ENCODE data around the gene TUBA4B. TPM values are rescaled to one million over a fixed set of nuclear protein-coding genes. Genes with fewer than 3 reads are reported as not detected.
"Not testable (repeated sequence)": the region's sequence is repeated elsewhere in the genome, so short reads cannot be mapped to it uniquely, and the experiment has no call there.

The TUBA4B gene
- polyA plus RNA-seq, 1 donor, result 0.31 TPM

DNA sequence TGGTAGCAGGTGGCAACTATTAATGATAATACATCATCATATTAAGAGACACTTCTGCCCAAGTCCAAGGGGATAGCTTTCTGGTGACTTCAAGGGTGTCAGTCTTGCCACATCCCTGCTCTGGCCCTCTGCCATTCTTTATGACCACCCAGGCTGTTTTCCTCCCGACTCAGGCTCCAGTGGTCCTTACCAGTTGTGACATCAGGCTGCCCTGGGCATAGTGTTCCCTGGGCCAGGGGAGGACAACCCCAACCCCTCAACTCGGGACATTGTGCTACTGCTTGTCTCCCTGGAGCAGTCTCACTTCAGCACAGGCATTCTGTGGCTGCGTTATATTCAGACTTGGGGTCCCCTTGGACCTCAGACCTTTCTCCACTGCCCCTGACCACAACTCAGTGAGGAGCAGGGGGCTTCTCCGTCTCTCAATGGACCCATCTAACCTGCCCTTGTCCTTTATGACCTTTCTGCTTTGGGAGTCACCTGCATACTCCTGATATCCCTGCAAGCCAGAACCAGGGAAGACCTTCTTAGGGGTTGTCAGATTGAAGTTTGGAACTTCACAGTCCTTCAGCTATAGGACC, 39.0 kb downstream of the TUBA4B start:
- DNase-seq, result no peak

DNA sequence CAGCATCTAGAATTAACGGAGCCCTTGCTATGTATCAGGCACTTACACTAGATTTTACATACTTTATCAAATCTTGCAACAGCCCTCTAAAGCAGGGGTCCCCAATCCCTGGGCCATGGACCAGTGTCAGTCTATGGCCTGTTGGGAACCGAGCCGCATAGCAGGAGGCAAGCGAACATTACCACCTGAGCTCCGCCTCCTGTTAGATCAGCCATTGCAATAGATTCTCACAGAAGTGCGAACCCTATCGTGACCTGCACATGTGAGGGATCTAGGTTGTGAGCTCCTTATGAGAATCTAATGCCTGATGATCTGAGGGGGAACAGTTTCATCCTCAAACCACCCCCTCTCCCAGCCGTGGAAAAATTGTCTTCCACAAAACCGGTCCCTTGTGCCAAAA, 39.6 kb downstream of the TUBA4B start:
- no peak for DNase-seq

DNA sequence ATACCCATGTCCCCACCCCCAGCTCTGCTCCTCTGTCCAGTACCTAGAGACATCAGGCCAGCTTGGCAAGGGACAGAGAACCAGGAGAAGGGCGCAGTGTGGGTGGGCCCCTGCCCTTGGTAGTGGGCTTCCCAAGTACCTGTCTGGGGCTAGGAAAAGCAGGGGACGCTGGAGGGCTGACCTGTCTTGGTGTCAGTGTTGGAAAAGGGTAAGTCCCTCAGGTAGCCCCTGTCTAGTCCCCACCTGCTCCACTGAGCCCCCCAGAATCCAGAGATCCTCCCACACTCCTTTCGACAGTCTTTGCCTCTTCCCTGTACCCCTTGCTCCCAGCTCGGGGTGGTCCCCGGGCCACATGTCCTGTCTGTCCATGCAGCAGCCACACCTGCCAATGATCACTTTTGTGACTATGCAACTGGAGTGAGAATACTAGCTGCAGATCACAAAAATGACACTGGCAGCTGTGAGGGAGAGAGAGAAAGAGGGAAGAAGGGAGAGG, 40.7 kb downstream of the TUBA4B start:
- no peak for DNase-seq

DNA sequence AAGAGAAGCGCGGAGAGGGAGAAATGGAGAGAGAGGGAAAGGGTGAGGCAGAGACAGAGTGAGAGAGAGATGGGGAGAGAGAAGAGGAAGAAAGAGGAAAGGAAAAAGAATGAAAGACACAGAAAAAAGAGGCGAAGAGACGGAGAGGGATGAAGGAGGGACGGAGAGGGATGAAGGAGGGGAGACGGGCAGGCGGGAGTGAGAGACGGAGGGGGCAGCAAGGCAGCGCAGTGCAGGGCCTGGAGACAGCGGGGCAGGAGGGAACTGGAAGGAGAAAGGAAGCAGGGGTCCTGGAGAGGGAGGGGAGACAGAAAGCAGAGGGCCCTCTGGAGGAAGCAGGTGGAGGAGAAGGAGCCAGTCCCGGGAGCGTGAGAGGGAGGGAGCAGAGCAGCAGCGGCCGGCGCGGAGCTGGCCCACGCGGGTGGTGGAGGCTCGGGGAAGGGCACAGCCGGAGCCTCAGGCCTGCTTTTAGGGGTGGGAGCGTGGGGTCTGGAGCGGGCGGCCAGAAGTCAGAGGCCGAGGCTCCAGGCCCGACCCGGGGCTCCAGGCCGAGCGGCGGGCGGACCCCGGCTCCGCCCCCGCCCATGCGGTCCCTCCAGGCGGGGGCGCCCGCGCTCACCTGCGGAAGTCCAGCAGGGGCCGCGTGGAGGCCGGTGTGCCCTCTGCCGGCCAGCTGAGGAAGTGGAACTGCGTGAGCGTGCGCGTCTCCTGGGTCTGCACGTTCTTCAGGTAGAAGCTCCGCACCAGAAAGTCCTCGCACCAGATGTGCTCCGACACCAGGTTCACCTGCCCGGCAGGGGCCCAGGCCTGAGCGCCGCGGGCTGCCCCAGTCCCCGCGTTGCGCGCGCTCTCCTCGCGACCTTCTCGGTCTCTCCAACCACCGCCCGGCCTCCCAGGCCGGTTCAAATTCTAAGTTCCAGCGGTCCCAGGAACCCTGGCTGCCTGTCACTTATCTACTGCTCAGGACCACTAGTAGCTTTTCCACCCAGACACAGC, 41.6 kb downstream of the TUBA4B start:
- DNase-seq, result peak; percentile 90

DNA sequence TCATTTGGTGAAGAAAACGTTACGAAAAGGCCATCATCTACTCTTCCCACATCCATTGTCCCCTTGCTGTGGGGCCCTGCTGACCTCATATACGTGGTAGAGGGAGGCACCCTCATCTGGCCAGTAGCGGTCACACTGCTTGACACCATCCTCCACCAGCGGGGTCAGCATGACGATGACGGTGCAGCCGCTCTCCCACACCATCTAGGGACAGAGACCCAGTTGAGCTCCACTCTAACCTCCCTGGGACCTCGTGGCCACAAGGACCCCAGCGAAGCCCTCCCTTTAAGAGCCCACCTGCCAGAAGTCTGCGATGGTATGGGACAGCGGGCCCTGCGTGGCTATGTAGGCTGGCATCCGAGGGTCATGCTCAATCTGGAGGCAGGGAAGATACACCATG, 43.1 kb downstream of the TUBA4B start:
- DNase-seq, result no peak

DNA sequence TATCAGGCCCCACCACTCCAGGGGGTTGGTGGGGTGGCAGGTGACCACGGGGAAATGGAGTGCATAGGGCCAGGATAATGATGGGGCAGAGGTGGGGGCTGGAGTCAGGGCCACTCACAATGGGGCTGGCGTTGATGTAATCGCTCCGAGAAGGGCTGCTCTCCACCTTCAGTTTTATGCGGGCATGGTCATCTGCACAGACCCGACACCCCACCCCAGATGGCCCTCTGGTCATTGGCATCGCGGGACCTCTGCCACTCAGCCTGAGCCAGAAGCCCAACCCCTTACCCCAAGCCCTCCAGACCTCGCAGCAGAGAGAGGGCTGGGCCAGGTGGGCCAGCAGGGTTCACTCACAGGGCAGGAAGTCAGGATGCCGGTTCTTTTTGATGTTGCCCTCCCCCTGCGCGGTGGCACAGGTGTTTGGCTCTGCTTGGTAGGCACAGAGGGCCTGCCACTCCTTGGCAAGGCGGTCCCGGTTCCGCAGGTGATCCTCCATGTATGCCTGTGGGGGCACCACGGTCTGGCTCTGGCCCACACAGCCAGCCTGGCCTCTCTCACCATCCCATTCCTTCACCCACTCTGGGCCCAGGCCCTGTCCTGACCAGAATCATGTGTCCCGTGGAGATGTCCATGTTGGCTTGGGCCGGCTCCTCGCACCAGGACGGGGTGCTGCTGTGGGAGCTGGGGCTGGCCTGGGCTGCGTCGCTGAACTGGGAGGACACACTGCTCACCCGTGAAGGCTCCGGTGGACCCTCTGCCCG, 43.8 kb downstream of the TUBA4B start:
- DNase-seq, result no peak

DNA sequence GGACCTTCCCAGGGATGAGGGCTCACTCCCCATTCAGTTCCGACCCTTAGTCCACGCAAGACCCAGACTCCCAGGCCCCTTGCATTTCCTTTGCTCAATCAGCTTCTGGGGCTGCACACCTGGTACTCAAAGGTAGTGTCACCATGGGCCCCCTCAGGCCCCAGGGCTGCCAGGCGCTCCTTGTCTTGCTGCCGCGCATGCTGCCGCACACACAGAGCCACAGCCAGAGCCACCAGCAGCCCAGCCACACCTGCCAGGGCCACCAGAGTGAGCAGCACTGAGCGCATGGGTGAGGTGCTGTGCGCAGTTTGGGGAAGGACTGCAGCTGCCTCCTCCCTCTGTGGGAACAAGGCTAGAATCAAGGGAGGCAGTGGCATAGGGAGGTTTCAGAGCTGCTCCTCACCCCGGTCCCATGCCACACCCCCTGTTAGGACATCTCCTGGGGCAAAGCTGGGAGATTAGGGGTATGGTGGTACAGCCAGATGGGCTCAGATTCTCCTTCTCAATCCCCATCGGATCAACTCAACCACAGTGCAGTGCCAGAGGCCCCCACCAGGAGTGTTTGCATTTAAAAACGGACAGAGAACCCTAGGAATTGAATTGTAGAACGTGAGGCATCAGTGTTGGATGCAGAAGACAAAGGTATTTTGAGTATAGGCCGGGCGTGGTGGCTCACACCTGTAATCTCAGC, 44.9 kb downstream of the TUBA4B start:
- DNase-seq, result no peak

DNA sequence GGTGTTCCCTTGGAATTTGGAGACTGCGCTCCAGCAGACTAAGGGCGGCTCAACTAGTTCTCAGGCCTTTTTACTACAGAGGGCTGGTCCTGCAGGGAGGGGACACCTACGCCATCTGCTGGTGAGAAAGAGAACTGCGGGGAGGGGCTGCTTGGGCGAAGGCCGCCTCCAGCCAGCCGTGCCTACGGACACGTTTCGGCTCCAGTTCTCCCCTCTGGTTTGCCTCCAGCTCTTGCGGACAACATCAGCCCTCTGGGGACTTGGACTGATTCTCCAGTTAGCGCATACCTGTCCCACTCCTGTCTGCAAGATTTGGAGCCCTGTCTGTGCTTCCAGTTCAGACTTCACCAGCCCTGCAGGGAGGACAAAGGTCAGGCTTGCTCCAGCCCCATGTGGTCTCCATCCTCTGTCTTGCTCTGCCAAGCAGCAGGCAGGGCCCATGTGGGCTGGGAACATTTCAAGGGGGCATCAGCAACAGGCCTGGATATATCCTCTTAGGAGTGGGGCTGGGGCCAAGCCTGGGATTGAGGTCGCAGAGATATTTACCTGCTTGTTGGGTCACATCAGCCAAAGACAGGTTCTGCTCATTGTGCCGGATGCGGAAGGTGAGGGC, 45.8 kb downstream of the TUBA4B start:
- DNase-seq, result peak; percentile 81

DNA sequence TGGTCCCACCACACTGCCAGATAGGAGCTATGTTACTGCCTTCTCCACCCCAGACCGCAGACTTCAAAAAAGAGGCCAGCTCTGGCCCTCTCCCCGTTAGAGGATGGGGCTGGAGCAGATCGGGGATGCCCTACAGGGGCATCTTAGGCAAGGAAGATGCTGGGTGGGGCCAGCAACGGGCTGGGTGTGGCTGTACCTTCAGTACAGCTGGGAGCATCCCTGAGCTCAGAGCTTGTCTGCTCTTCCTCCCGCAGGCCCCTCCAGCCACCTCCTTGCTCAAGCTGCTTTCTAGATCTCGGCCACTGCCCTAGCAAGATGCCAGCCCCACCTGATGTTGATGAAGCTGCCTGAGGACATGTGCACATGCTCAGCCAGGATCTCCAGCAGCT, 46.3 kb downstream of the TUBA4B start:
- no peak for DNase-seq

DNA sequence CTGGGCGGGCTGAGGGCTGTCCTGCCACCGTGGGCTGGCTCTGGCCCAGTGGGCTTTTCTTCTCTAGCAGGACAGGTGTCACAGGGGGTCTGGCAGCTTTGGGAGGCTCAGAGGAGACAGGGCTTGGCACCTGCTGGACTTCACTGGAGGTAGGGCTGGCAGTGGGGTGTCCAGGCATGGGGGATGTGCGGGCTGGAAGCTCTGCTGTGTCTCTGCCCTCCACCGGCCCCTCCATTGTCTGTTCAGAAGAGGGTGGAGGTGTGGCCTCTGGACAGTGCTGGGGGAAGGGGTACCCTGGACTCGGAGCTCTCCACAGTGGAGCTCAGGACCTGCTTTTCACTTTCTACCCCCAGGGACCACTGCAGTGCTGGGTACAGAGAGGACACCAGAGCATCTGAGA, 47.0 kb downstream of the TUBA4B start:
- DNase-seq, result no peak

DNA sequence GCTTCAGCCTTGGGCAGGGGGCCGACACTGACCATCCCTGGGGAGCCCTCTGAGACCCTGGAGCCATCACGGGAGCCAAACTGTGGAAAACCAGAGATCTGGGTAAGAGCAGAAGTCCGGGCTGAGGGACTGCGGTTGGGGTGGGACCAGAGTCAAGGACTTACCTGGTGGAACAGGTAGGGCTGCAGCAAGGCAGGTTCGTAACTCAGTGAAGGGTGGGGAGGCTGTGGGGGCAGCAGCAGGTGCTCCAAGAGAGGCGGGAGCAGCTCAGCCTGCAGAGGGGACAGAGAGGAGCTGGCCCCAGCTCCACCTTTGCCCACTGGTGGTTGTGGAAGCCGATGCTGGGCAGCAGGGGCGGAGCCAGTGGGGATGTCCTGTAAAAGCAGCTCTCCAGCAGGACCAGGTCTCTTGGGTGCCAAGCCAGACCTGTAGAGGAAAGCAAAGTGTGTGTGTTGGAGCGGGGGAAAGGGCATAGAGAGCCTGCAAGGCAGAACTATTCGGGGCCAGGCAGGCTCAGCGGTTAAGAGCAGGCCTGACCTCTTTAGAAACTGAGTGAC, 49.4 kb downstream of the TUBA4B start:
- no peak for DNase-seq

DNA sequence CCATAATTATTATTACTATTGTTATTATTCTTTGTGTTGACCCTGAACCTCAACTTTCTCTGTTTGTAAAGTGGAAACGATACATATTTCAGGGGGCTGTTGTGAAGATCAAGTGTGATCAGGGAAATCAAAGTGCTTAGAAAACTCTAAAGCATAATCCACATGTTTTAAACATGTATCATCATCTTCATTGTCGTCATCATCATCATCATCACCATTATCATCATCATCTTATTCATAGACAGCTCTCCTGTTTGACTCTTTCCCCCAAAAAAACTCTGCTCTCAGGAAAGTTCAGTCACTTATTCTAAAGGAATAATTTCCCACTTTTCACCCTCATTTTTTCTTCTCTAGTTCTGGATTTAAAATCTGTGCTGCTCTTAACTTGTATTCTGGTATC, 51.2 kb downstream of the TUBA4B start:
- no peak for DNase-seq

DNA sequence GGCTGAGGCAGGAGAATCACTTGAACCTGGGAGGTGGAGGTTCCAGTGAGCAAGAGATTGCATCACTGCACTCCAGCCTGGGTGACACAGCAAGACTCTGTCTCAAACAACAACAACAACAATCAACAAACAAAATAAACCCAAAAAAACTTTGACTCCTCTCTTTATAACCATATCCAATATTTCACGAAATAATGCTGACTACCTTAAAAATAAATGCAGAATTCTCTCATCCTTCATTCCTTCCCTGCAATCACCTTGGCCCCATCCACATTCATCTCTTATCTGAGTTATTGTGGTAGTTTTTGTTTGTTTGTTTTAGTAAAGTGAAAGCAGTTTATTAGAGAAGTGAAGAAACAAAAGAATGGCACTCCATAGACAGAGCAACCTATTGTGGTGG, 53.0 kb downstream of the TUBA4B start:
- no peak for DNase-seq

DNA sequence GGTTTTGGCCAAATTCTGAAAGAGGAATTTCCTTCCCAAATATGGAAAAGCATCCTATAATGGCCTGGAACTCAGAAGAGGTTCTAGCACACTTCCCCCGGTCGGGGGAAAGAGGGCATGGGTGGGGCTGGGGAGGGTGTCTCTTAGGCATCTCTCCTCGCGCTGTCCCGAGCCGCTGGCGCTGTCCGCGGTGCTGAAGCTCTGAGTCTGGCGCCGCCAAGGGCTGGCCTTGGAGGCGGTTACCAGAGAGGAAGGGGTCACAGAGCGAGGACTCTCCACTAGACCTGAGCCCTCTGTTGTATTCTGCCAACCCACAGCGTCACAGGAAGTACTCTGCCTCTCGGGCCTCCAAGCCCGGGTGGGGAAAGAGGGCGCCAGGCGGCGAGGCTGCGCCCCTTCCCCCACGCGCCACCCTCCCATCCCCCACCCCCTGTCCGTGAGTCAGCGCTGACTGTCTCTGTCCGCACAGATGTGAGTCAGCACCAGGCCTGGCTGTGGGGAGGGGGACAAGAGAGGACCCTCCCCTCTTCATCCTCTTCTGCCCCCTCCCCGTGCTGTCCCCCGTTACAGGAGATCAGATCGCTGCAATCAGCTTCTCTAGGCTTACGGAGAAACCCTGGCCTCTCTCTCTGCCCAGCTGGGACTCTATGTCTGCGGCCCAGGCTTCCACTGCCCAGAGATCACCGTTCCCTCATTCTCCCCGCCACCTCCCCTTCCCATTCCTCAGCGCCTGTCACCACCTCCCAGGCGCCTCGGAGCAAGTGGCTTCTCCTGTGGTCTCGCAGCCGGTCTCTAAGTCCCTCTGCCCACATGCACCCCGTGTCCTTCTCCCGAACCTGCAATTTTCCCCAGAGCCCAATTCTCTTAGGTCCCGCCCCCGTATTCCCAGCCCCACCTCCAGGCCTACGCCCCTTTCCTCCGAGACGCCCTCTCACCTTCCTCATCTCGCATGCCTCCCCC, 55.4 kb downstream of the TUBA4B start:
- DNase-seq, result peak; percentile 69

DNA sequence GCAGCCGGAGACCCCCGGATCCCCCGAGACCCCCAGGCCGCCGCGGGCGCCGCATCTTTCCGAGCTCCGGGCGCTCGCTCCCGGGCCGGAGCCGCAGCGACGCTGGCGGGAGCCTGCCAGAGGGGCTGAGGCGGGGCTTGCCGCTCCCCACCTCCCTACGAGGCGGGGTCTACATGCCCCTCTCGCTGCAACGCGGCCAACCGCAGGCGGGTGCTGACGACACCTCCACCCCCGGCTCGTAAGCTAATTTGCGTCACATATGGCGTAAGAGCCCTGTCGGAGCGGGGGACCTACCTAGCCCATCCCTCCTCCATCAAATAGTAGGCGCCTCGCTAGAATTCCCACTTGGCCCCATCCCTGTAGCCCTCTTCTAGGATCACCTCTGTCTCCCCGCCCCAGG, 56.2 kb downstream of the TUBA4B start, which contains the start of gene PTPRN:
TSS of gene PTPRN (minus strand) at position 124 of the 400 bp plus-strand sequence. CDS start at position 55, 69 bp downstream.
- no peak for DNase-seq

DNA sequence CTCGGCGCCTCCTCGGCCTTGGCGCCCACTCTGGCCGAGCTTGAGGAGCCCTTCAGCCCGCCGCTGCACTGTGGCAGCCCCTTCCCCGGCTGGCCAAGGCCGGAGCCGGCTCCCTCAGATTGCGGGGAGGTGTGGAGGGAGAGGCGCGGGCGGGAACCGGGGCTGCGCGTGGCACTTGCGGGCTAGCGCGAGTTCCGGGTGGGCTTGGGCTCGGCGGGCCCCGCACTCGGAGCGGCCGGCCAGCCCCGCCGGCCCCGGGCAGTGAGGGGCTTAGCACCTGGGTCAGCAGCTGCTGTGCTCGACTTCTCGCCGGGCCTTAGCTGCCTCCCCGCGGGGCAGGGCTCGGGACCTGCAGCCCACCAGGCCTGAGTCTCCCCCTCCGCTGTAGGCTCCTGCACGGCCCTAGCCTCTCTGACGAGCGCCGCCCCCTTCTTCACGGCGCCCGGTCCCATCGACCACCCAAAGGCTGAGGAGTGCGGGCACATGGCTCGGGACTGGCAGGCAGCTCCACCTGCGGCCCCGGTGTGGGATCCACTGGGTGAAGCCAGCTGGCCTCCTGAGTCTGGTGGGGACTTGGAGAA, 59.7 kb downstream of the TUBA4B start:
- DNase-seq, result not testable (repeated sequence)

DNA sequence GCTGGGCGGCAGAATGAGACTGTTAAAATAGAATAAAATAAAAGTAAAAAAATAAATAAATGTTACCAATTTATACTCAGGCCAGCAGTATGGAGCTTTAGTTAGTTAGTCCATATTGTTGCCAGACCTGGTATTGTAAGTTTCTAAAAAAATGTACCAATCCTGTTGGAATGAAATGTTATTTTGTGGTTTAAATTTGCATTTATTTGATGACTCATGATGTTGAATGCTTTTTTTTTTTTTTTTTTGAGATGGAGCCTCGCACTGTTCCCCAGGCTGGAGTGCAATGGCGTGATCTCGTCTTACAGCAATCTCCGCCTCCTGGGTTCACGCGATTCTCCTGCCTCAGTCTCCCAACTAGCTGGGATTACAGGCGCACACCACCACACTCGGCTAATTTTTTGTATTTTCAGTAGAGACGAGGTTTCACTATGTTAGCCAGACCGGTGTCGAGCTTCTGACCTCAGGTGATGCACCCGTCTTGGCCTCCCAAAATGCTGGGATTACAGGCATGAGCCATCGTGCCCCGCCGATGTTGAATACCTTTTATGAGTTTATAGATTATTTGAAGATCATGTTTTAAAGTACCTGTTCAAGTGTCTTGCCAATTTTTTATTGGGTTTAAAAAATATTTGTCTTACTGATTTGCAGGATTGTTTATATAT, 61.9 kb downstream of the TUBA4B start:
- DNase-seq, result no peak
